IMR-90 (cell line): ENCODE data around the gene ARMC5. TPM values are rescaled to one million over a fixed set of nuclear protein-coding genes. Genes with fewer than 3 reads are reported as not detected.

Experiments used
- ATAC-seq: fragments of 200-7000 bp; cut with Tn5 transposase; 2 replicates; pipeline ENCODE4 v1.9.1; 2020; ENCODE audit warnings: low read depth, mild to moderate bottlenecking, moderate library complexity
- BruUV-seq: library from RNA; stranded (reverse); fragments of 400-500 nt; replicated peaks from 2 replicates; lab custom pipeline; 2021; lab: Mats Ljungman, UMichigan
- CTCF ChIA-PET: fragments of 300-600 bp; formaldehyde crosslinking; extraction: SDS; loops from one replicate; lab custom pipeline; 2021; ENCODE audit warnings: antibody characterized with exemption; lab: Yijun Ruan, JAX
- POLR2A ChIA-PET: fragments of 300-600 bp; sonication (Branson Sonifier 250); formaldehyde crosslinking; loops from one replicate; lab custom pipeline; 2022; ENCODE audit warnings: antibody characterized with exemption; ENCODE audit not compliant: unreplicated experiment; lab: Charles Lee
- DNase-seq: peaks from one replicate; pipeline ENCODE4 v3.0.0; 2013
- H2AFZ ChIP-seq: replicated peaks from 2 replicates; pipeline ENCODE3; 2013; ENCODE audit warnings: low read length, mild to moderate bottlenecking; ENCODE audit not compliant: poor library complexity
- H2AK5ac ChIP-seq: 2 replicates; pipeline ENCODE4 v1.6.1; 2013; ENCODE audit warnings: low read depth, low read length, inconsistent platforms
- H2AK9ac ChIP-seq: replicated peaks from 2 replicates; pipeline ENCODE3; 2013; ENCODE audit warnings: mild to moderate bottlenecking, low read depth, low read length, moderate library complexity; ENCODE audit not compliant: poor library complexity
- H2BK120ac ChIP-seq: 2 replicates; pipeline ENCODE4 v1.6.1; 2013; ENCODE audit warnings: low read depth, low read length, inconsistent platforms
- H2BK15ac ChIP-seq: 3 replicates; pipeline ENCODE4 v1.6.1; 2013; ENCODE audit warnings: low read depth, low read length, inconsistent platforms
- H2BK20ac ChIP-seq: 2 replicates; pipeline ENCODE4 v1.6.1; 2013; ENCODE audit warnings: low read depth, mild to moderate bottlenecking, inconsistent platforms, low read length, moderate library complexity
- H2BK5ac ChIP-seq: 2 replicates; pipeline ENCODE4 v1.6.1; 2013; ENCODE audit warnings: mild to moderate bottlenecking, low read depth, low read length, inconsistent platforms; ENCODE audit not compliant: poor library complexity, severe bottlenecking
- H3K14ac ChIP-seq: replicated peaks from 2 replicates; pipeline ENCODE4 v1.6.1; 2013; ENCODE audit warnings: low read depth, low read length, inconsistent platforms
- H3K18ac ChIP-seq: 2 replicates; pipeline ENCODE4 v1.6.1; 2013; ENCODE audit warnings: low read depth, low read length, control low read depth
- H3K23ac ChIP-seq: 2 replicates; pipeline ENCODE4 v1.6.1; 2013; ENCODE audit warnings: low read depth, low read length, inconsistent platforms
- H3K27ac ChIP-seq: 2 replicates; pipeline ENCODE4 v1.5.1; 2013; ENCODE audit warnings: mild to moderate bottlenecking, control low read depth, low read length; ENCODE audit not compliant: insufficient read depth
- H3K27me3 ChIP-seq: 2 replicates; pipeline ENCODE4 v1.6.1; 2013; ENCODE audit warnings: low read length; ENCODE audit not compliant: control insufficient read depth, insufficient read depth
- H3K36me3 ChIP-seq: 2 replicates; pipeline ENCODE4 v1.6.1; 2013; ENCODE audit warnings: low read length, mixed read lengths; ENCODE audit not compliant: control insufficient read depth, insufficient read depth
- H3K4ac ChIP-seq: 2 replicates; pipeline ENCODE4 v1.6.1; 2013; ENCODE audit warnings: low read depth, low read length, inconsistent platforms
- H3K4me1 ChIP-seq: 2 replicates; pipeline ENCODE4 v1.6.1; 2013; ENCODE audit warnings: low read length, mixed read lengths; ENCODE audit not compliant: control insufficient read depth, insufficient read depth
- H3K4me2 ChIP-seq: 2 replicates; pipeline ENCODE4 v1.6.1; 2013; ENCODE audit warnings: low read depth, mild to moderate bottlenecking, control low read depth, low read length, moderate library complexity
- H3K4me3 ChIP-seq: 2 replicates; pipeline ENCODE4 v1.5.1; 2013; ENCODE audit warnings: low read depth, mild to moderate bottlenecking, control low read depth, low read length, moderate library complexity; ENCODE audit not compliant: insufficient read depth
- H3K56ac ChIP-seq: 2 replicates; pipeline ENCODE4 v1.6.1; 2013; ENCODE audit warnings: low read length, inconsistent platforms; ENCODE audit not compliant: insufficient read depth; ENCODE audit errors: extremely low read depth
- H3K79me1 ChIP-seq, 2 experiments: 2 replicates each; pipeline ENCODE4 v1.6.1; 2013; ENCODE audit warnings: low read length in 2 of 2, inconsistent platforms in 1 of 2, low read depth in 1 of 2
- H3K9ac ChIP-seq: 2 replicates; pipeline ENCODE4 v1.6.1; 2013; ENCODE audit warnings: low read depth, low read length, control low read depth
- H3K9me1 ChIP-seq: 2 replicates; pipeline ENCODE4 v1.6.1; 2013; ENCODE audit warnings: low read length, inconsistent platforms; ENCODE audit not compliant: insufficient read depth
- H3K9me3 ChIP-seq: 2 replicates; pipeline ENCODE4 v1.6.1; 2013; ENCODE audit warnings: low read length; ENCODE audit not compliant: control insufficient read depth, insufficient read depth
- H4K20me1 ChIP-seq: 2 replicates; pipeline ENCODE4 v1.6.1; 2013; ENCODE audit warnings: low read length, inconsistent platforms; ENCODE audit not compliant: insufficient read depth
- H4K5ac ChIP-seq: 2 replicates; pipeline ENCODE4 v1.6.1; 2013; ENCODE audit warnings: mild to moderate bottlenecking, low read depth, low read length, control low read depth
- H4K8ac ChIP-seq, 2 experiments: 2 replicates each; pipeline ENCODE4 v1.6.1; 2013; ENCODE audit warnings: low read depth in 2 of 2, low read length in 2 of 2, control low read depth in 1 of 2, inconsistent platforms in 1 of 2
- H4K91ac ChIP-seq: 2 replicates; pipeline ENCODE4 v1.6.1; 2013; ENCODE audit warnings: low read depth, low read length, inconsistent platforms; ENCODE audit not compliant: insufficient read depth
- BHLHE40 ChIP-seq: fragments of 150-350 bp; IDR thresholded peaks from 2 replicates; pipeline ENCODE4 v1.6.1; 2016; ENCODE audit warnings: mild to moderate bottlenecking, low read depth, low read length
- CEBPB ChIP-seq: IDR thresholded peaks from 2 replicates; pipeline ENCODE4 v1.6.1; 2012; ENCODE audit warnings: low read depth, low read length, improper control_type of control experiment
- CHD1 ChIP-seq: IDR thresholded peaks from 2 replicates; pipeline ENCODE4 v1.6.1; 2012; ENCODE audit warnings: low read depth, low read length, improper control_type of control experiment
- FOS ChIP-seq: fragments of 150-350 bp; IDR thresholded peaks from 2 replicates; pipeline ENCODE4 v1.6.1; 2016; ENCODE audit warnings: low read depth, low read length
- MAFK ChIP-seq: IDR thresholded peaks from 2 replicates; pipeline ENCODE4 v1.6.1; 2012; ENCODE audit warnings: low read depth, low read length, improper control_type of control experiment
- RCOR1 ChIP-seq: IDR thresholded peaks from 2 replicates; pipeline ENCODE4 v1.6.1; 2012; ENCODE audit warnings: mild to moderate bottlenecking, low read length, improper control_type of control experiment; ENCODE audit not compliant: insufficient replicate concordance
- WGBS, 2 experiments: methylation state at CpG; one replicate each; pipeline versions ENCODE4 v1.1.5 to v1.1.7; 2013; ENCODE audit warnings: missing lambda C conversion rate in 2 of 2; ENCODE audit not compliant: insufficient read length in 1 of 2; ENCODE audit errors: extremely low coverage in 2 of 2; 5-methylcytosine and 5-hydroxymethylcytosine counted together
- dilution Hi-C: fragments of 300-500 bp; cut with HindIII; formaldehyde crosslinking; loops from one replicate; pipeline ENCODE4 v1.14.3; 2018; ENCODE audit warnings: low sequenced_read_pairs; ENCODE audit not compliant: unreplicated experiment
- in situ Hi-C: fragments of 300-500 bp; cut with MboI; formaldehyde crosslinking; loops from 3 replicates; pipeline ENCODE4 v1.14.3; 2019; ENCODE audit warnings: low sequenced_read_pairs, inconsistent platforms, mixed read lengths
- intact Hi-C: fragments of 100-400 bp; cut with micrococcal nuclease; formaldehyde crosslinking; loops from 2 replicates; pipeline ENCODE4 v1.10.0; 2022
- polyA plus RNA-seq, 3 experiments: library from polyadenylated mRNA; depleted of rRNA; stranded (reverse); fragments of >200 nt; gene quantifications; 2 replicates each; pipeline ENCODE4 v1.2.3, GENCODE V29; 2012; ENCODE audit warnings: low replicate concordance in 1 of 3
- total RNA-seq: library from RNA; depleted of rRNA; stranded (reverse); fragments of >200 nt; gene quantifications from 2 replicates; pipeline ENCODE4 v1.2.3, GENCODE V29; 2012

The ARMC5 gene
- total and polyA plus RNA-seq, 2 of the 4 experiments (the other 2 are of a cell fraction), result 2.3 to 7.5 TPM

GRCh38 chr16:31496670-31497069 lies 37.4 kb downstream of the ARMC5 start:
- Histone ChIP-seq H2BK5ac (no peak overlapping the region), H3K4me2 (no peak overlapping the region), H2BK120ac (no peak overlapping the region), H4K91ac (no peak overlapping the region), H2BK20ac (no peak overlapping the region), H3K14ac (no peak overlapping the region), H4K20me1 (peaks cover 13% of the 10 kb centered on the region; the same call in 1 of the 2 replicates), H3K27ac (no peak overlapping the region), H3K79me1 (peaks cover 11 to 26% of the 10 kb centered on the region in 2 experiments; a peak in 3 of 4 replicates), H4K5ac (no peak overlapping the region), H3K9ac (no peak overlapping the region), H3K9me3 (no peaks in the 10 kb centered on the region), H3K23ac (no peak overlapping the region), H3K27me3 (no peaks in the 10 kb centered on the region), H2BK15ac (no peak overlapping the region), H3K4me3 (no peak overlapping the region), H4K8ac (no peak overlapping the region), H2AK9ac (no peak overlapping the region), H3K18ac (no peak overlapping the region), H3K36me3 (peaks cover 80% of the 10 kb centered on the region), H3K9me1 (peaks cover 6% of the 10 kb centered on the region), H2AFZ (no peak overlapping the region), H3K4ac (no peak overlapping the region), H2AK5ac (no peak overlapping the region), H3K4me1 (peaks cover 2% of the 10 kb centered on the region), H3K56ac (no peak overlapping the region)
- POLR2A ChIA-PET, result interaction anchor here (1.0 kb wide), 1 partner anchor 11 kb away, joined by 5 read pairs; the partner anchor contains the start of gene RUSF1
- WGBS, 2 experiments, result 98% methylated on average over 4 of the region's 10 CpGs; no CpG with 5 or more reads in 1 of the 2 experiments
- in situ Hi-C loops (no loop called here), intact Hi-C loops (no loop called here), dilution Hi-C loops (no loop called here)
- DNase-seq, result no peak
- no peak for ATAC-seq
- CTCF ChIA-PET, result no interaction called here
- TF ChIP-seq FOS (no peak), CEBPB (no peak), RCOR1 (no peak), CHD1 (no peak), MAFK (no peak), BHLHE40 (no peak)
- BruUV-seq, result no TSS peak
